Central memory CD8-positive, alpha-beta T cell (primary cell): Measurements from ENCODE around the gene EPHA6.
"Not testable (repeated sequence)": the region's sequence is repeated elsewhere in the genome, so short reads cannot be mapped to it uniquely, and the experiment has no call there.

Experiments used
- ATAC-seq: fragments of 150-1000 bp; cut with Tn5 transposase; replicated peaks from 2 replicates; pipeline ENCODE4 v1.10.0; 2022; ENCODE audit warnings: mild to moderate bottlenecking, moderate FRiP score, moderate number of reproducible peaks; ENCODE audit not compliant: poor library complexity, severe bottlenecking; ENCODE audit errors: extremely low read depth
- DNase-seq, 2 donors: peaks; one replicate each; pipeline ENCODE4 v3.0.0; 2021; ENCODE audit warnings: low spot score in 2 of 2
- H3K27ac Mint-ChIP-seq: one replicate; pipeline ENCODE4 v1.8.0; 2022; ENCODE audit warnings: low read depth, mild to moderate bottlenecking, moderate library complexity, mixed read lengths
- H3K27me3 Mint-ChIP-seq: one replicate; pipeline ENCODE4 v1.8.0; 2022; ENCODE audit warnings: mixed read lengths
- H3K36me3 Mint-ChIP-seq: one replicate; pipeline ENCODE4 v1.8.0; 2022; ENCODE audit warnings: mild to moderate bottlenecking, moderate library complexity, mixed read lengths; ENCODE audit not compliant: insufficient read depth
- H3K4me1 Mint-ChIP-seq: one replicate; pipeline ENCODE4 v1.8.0; 2022; ENCODE audit warnings: mixed read lengths
- H3K4me3 Mint-ChIP-seq: one replicate; pipeline ENCODE4 v1.8.0; 2022; ENCODE audit warnings: mild to moderate bottlenecking, moderate library complexity, mixed read lengths
- H3K9me3 Mint-ChIP-seq: one replicate; pipeline ENCODE4 v1.8.0; 2022; ENCODE audit warnings: mixed read lengths

Gene EPHA6

GRCh38 chr3:97389936-97390335 is 575.5 kb downstream of the EPHA6 start:
- no peak for DNase-seq
- H3K4me3 Mint-ChIP-seq: no peak overlapping the region
- no peak for ATAC-seq
- no peaks in the 10 kb centered on the region for H3K27me3 Mint-ChIP-seq
- H3K4me1 Mint-ChIP-seq: no peaks in the 10 kb centered on the region
- H3K27ac Mint-ChIP-seq: no peak overlapping the region
- H3K36me3 Mint-ChIP-seq: no peaks in the 10 kb centered on the region
- peaks cover 29% of the 10 kb centered on the region for H3K9me3 Mint-ChIP-seq

GRCh38 chr3:97391167-97391566 is 576.8 kb downstream of the EPHA6 start:
- Mint-ChIP-seq H3K27me3 (no peaks in the 10 kb centered on the region), H3K4me1 (no peaks in the 10 kb centered on the region), H3K9me3 (peaks cover 22% of the 10 kb centered on the region), H3K36me3 (no peaks in the 10 kb centered on the region), H3K4me3 (no peak overlapping the region), H3K27ac (no peak overlapping the region)
- ATAC-seq: no peak
- no peak for DNase-seq

- Mint-ChIP-seq H3K27me3 (no peaks in the 10 kb centered on the region), H3K36me3 (no peaks in the 10 kb centered on the region), H3K9me3 (no peaks in the 10 kb centered on the region), H3K4me1 (no peaks in the 10 kb centered on the region), H3K27ac (no peak overlapping the region), H3K4me3 (no peak overlapping the region)
- ATAC-seq (no peak), DNase-seq (no peak)
These were observed 595.2 kb downstream of the EPHA6 start for GRCh38 chr3:97409612-97410011.

GRCh38 chr3:97421565-97421964 is 607.2 kb downstream of the EPHA6 start:
- DNase-seq (no peak), ATAC-seq (no peak)
- no peaks in the 10 kb centered on the region for H3K4me1 Mint-ChIP-seq
- no peaks in the 10 kb centered on the region for H3K27me3 Mint-ChIP-seq
- no peak overlapping the region for H3K4me3 Mint-ChIP-seq
- H3K36me3 Mint-ChIP-seq: no peaks in the 10 kb centered on the region
- no peak overlapping the region for H3K27ac Mint-ChIP-seq
- peaks cover 18% of the 10 kb centered on the region for H3K9me3 Mint-ChIP-seq

- Mint-ChIP-seq H3K9me3 (peaks cover 23% of the 10 kb centered on the region), H3K36me3 (no peaks in the 10 kb centered on the region), H3K27ac (no peak overlapping the region), H3K4me3 (no peak overlapping the region), H3K4me1 (no peaks in the 10 kb centered on the region), H3K27me3 (no peaks in the 10 kb centered on the region)
- DNase-seq (no peak), ATAC-seq (no peak)
These were observed 610.6 kb downstream of the EPHA6 start for GRCh38 chr3:97425002-97425401.

- H3K9me3 Mint-ChIP-seq: peaks cover 25% of the 10 kb centered on the region
- no peaks in the 10 kb centered on the region for H3K4me1 Mint-ChIP-seq
- no peak overlapping the region for H3K27ac Mint-ChIP-seq
- DNase-seq: no peak
- H3K4me3 Mint-ChIP-seq: no peak overlapping the region
- H3K27me3 Mint-ChIP-seq: no peaks in the 10 kb centered on the region
- no peak for ATAC-seq
- no peaks in the 10 kb centered on the region for H3K36me3 Mint-ChIP-seq
These were observed 616.2 kb downstream of the EPHA6 start for GRCh38 chr3:97430601-97431000.

GRCh38 chr3:97432914-97433313 is 618.5 kb downstream of the EPHA6 start:
- Mint-ChIP-seq H3K27me3 (no peaks in the 10 kb centered on the region), H3K27ac (no peak overlapping the region), H3K4me1 (no peaks in the 10 kb centered on the region), H3K4me3 (no peak overlapping the region), H3K9me3 (peaks cover 16% of the 10 kb centered on the region), H3K36me3 (no peaks in the 10 kb centered on the region)
- ATAC-seq (no peak), DNase-seq (no peak)

GRCh38 chr3:97438131-97438530 is 623.7 kb downstream of the EPHA6 start:
- no peak for DNase-seq
- Mint-ChIP-seq H3K4me3 (no peak overlapping the region), H3K9me3 (peaks cover 11% of the 10 kb centered on the region), H3K36me3 (no peaks in the 10 kb centered on the region), H3K4me1 (no peaks in the 10 kb centered on the region), H3K27ac (no peak overlapping the region), H3K27me3 (no peaks in the 10 kb centered on the region)
- ATAC-seq: no peak

GRCh38 chr3:97439373-97439772 is 625.0 kb downstream of the EPHA6 start:
- Mint-ChIP-seq H3K9me3 (peaks cover 11% of the 10 kb centered on the region), H3K36me3 (no peaks in the 10 kb centered on the region), H3K27me3 (no peaks in the 10 kb centered on the region), H3K27ac (no peak overlapping the region), H3K4me1 (no peaks in the 10 kb centered on the region), H3K4me3 (no peak overlapping the region)
- DNase-seq (no peak), ATAC-seq (no peak)

- peaks cover 10% of the 10 kb centered on the region for H3K9me3 Mint-ChIP-seq
- no peaks in the 10 kb centered on the region for H3K36me3 Mint-ChIP-seq
- H3K4me1 Mint-ChIP-seq: no peaks in the 10 kb centered on the region
- no peak overlapping the region for H3K27ac Mint-ChIP-seq
- no peaks in the 10 kb centered on the region for H3K27me3 Mint-ChIP-seq
- DNase-seq (no peak), ATAC-seq (no peak)
- H3K4me3 Mint-ChIP-seq: no peak overlapping the region
These were observed 649.6 kb downstream of the EPHA6 start for GRCh38 chr3:97464035-97464434.

- H3K4me3 Mint-ChIP-seq: no peak overlapping the region
- peaks cover 22% of the 10 kb centered on the region for H3K9me3 Mint-ChIP-seq
- DNase-seq (no peak), ATAC-seq (no peak)
- H3K36me3 Mint-ChIP-seq: no peaks in the 10 kb centered on the region
- H3K27me3 Mint-ChIP-seq: no peaks in the 10 kb centered on the region
- no peak overlapping the region for H3K27ac Mint-ChIP-seq
- H3K4me1 Mint-ChIP-seq: no peaks in the 10 kb centered on the region
These were observed 656.1 kb downstream of the EPHA6 start for GRCh38 chr3:97470481-97470880.

GRCh38 chr3:97479740-97480139 is 665.3 kb downstream of the EPHA6 start:
- Mint-ChIP-seq H3K27ac (no peak overlapping the region), H3K9me3 (no peaks in the 10 kb centered on the region), H3K27me3 (no peaks in the 10 kb centered on the region), H3K4me1 (no peaks in the 10 kb centered on the region), H3K36me3 (no peaks in the 10 kb centered on the region), H3K4me3 (no peak overlapping the region)
- no peak for DNase-seq
- ATAC-seq: no peak

GRCh38 chr3:97480696-97481289 is 666.4 kb downstream of the EPHA6 start:
- H3K4me1 Mint-ChIP-seq, H3K9me3 Mint-ChIP-seq, H3K27ac Mint-ChIP-seq, H3K4me3 Mint-ChIP-seq, H3K27me3 Mint-ChIP-seq, H3K36me3 Mint-ChIP-seq, DNase-seq, ATAC-seq: not testable (repeated sequence)

GRCh38 chr3:97481416-97481815 is 667.0 kb downstream of the EPHA6 start:
- H3K9me3 Mint-ChIP-seq: no peaks in the 10 kb centered on the region
- ATAC-seq: no peak
- H3K36me3 Mint-ChIP-seq: no peaks in the 10 kb centered on the region
- no peaks in the 10 kb centered on the region for H3K27me3 Mint-ChIP-seq
- H3K4me3 Mint-ChIP-seq: no peak overlapping the region
- no peak overlapping the region for H3K27ac Mint-ChIP-seq
- DNase-seq: no peak
- H3K4me1 Mint-ChIP-seq: no peaks in the 10 kb centered on the region
